RWPE2 (cell line): ENCODE data around the gene SLC7A8.
A peak's percentile ranks its signal among the peaks of the same experiment; 100 is the strongest.

Experiments
- ATAC-seq: fragments of 200-7000 bp; cut with Tn5 transposase; 3 replicates; pipeline ENCODE4 v1.9.1; 2021; ENCODE audit warnings: low read depth
- DNase-seq: peaks from one replicate; pipeline ENCODE4 v3.0.0-alpha.2; 2020; ENCODE audit warnings: low spot score
- H3K27ac ChIP-seq: fragments of 450-650 bp; 2 replicates; pipeline ENCODE4 v1.5.1; 2017; ENCODE audit warnings: mild to moderate bottlenecking; ENCODE audit not compliant: poor library complexity, severe bottlenecking
- H3K27me3 ChIP-seq: fragments of 250-450 bp; sonication (Bioruptor Pico); 2 replicates; pipeline ENCODE4 v1.5.1; 2021; ENCODE audit warnings: mild to moderate bottlenecking, moderate library complexity; ENCODE audit not compliant: insufficient read depth, poor library complexity, severe bottlenecking
- H3K36me3 ChIP-seq: fragments of 250-450 bp; sonication (Bioruptor Pico); 2 replicates; pipeline ENCODE4 v1.5.1; 2020; ENCODE audit warnings: low read depth, mild to moderate bottlenecking, moderate library complexity
- H3K4me1 ChIP-seq: fragments of 250-450 bp; sonication (Bioruptor Pico); 2 replicates; pipeline ENCODE4 v1.5.1; 2021; ENCODE audit warnings: mild to moderate bottlenecking, moderate library complexity; ENCODE audit not compliant: insufficient read depth, poor library complexity, severe bottlenecking
- H3K4me3 ChIP-seq: fragments of 250-450 bp; sonication (Bioruptor Pico); 2 replicates; pipeline ENCODE4 v1.5.1; 2021; ENCODE audit warnings: mild to moderate bottlenecking, moderate library complexity; ENCODE audit not compliant: severe bottlenecking
- H3K9me3 ChIP-seq: fragments of 250-450 bp; sonication (Bioruptor Pico); 2 replicates; pipeline ENCODE4 v1.5.1; 2021; ENCODE audit warnings: mild to moderate bottlenecking, moderate library complexity; ENCODE audit not compliant: severe bottlenecking
- CTCF ChIP-seq: fragments of 450-650 bp; IDR thresholded peaks from one replicate; pipeline ENCODE4 v1.5.1; 2017; ENCODE audit warnings: mild to moderate bottlenecking, moderate library complexity; ENCODE audit not compliant: poor library complexity, severe bottlenecking

The SLC7A8 gene

GRCh38 chr14:23095196-23096108 is 88.0 kb downstream of the SLC7A8 start, which contains the start of gene C14orf119:
TSS of gene C14orf119 (plus strand) at chr14:23095505. CDS start at chr14:23097659, 2,154 bp downstream.
- Histone ChIP-seq H3K4me1 (peaks cover 13% of the 10 kb centered on the region), H3K36me3 (peaks cover 58% of the 10 kb centered on the region), H3K27me3 (no peaks in the 10 kb centered on the region), H3K4me3 (peak within 1 kb of the TSS; percentile 70), H3K27ac (peak within 1 kb of the TSS; percentile 82), H3K9me3 (no peaks in the 10 kb centered on the region)
- ATAC-seq (peak; percentile 89), DNase-seq (peak; percentile 99)
- no peak for TF ChIP-seq CTCF

- peak within 1 kb of the TSS; percentile 70 for H3K4me3 ChIP-seq
- ATAC-seq, result peak; percentile 54
- H3K27me3 ChIP-seq, result no peaks in the 10 kb centered on the region
- H3K4me1 ChIP-seq, result peaks cover 13% of the 10 kb centered on the region
- peak within 1 kb of the TSS; percentile 82 for H3K27ac ChIP-seq
- H3K9me3 ChIP-seq, result no peaks in the 10 kb centered on the region
- H3K36me3 ChIP-seq, result peaks cover 65% of the 10 kb centered on the region
- DNase-seq, result peak; percentile 90
- TF ChIP-seq CTCF, result peak; percentile 3
Measured at GRCh38 chr14:23094666-23095195, 88.7 kb downstream of the SLC7A8 start, which contains the start of gene ACIN1. TSS of gene ACIN1 (minus strand) at chr14:23095136. CDS start at chr14:23095112, 24 bp downstream.

- H3K9me3 ChIP-seq, result no peaks in the 10 kb centered on the region
- no peaks in the 10 kb centered on the region for H3K27me3 ChIP-seq
- TF ChIP-seq CTCF, result no peak
- DNase-seq (no peak), ATAC-seq (no peak)
- peak overlapping the region; percentile 82 for H3K27ac ChIP-seq
- peak overlapping the region; percentile 70 for H3K4me3 ChIP-seq
- H3K4me1 ChIP-seq, result peaks cover 13% of the 10 kb centered on the region
- H3K36me3 ChIP-seq, result peaks cover 69% of the 10 kb centered on the region
Measured at GRCh38 chr14:23093991-23094665, 89.3 kb downstream of the SLC7A8 start.

GRCh38 chr14:23093526-23093925 is 89.9 kb downstream of the SLC7A8 start:
- Histone ChIP-seq H3K9me3 (no peaks in the 10 kb centered on the region), H3K27ac (no peak overlapping the region), H3K4me1 (peaks cover 13% of the 10 kb centered on the region), H3K27me3 (no peaks in the 10 kb centered on the region), H3K4me3 (peak overlapping the region; percentile 70), H3K36me3 (peaks cover 69% of the 10 kb centered on the region)
- no peak for ATAC-seq
- no peak for TF ChIP-seq CTCF
- DNase-seq, result no peak
